Activated T-cell treated with anti-CD3 and anti-CD28 coated beads for 48 hours (primary cell): ENCODE measurements around the gene HPS3.
"Not testable (repeated sequence)": the region's sequence is repeated elsewhere in the genome, so short reads cannot be mapped to it uniquely, and the experiment has no call there.

Experiments used
- DNase-seq: peaks from one replicate; pipeline ENCODE4 v3.0.0-alpha.2; 2020; ENCODE audit warnings: low read depth

HPS3 gene, protein sequence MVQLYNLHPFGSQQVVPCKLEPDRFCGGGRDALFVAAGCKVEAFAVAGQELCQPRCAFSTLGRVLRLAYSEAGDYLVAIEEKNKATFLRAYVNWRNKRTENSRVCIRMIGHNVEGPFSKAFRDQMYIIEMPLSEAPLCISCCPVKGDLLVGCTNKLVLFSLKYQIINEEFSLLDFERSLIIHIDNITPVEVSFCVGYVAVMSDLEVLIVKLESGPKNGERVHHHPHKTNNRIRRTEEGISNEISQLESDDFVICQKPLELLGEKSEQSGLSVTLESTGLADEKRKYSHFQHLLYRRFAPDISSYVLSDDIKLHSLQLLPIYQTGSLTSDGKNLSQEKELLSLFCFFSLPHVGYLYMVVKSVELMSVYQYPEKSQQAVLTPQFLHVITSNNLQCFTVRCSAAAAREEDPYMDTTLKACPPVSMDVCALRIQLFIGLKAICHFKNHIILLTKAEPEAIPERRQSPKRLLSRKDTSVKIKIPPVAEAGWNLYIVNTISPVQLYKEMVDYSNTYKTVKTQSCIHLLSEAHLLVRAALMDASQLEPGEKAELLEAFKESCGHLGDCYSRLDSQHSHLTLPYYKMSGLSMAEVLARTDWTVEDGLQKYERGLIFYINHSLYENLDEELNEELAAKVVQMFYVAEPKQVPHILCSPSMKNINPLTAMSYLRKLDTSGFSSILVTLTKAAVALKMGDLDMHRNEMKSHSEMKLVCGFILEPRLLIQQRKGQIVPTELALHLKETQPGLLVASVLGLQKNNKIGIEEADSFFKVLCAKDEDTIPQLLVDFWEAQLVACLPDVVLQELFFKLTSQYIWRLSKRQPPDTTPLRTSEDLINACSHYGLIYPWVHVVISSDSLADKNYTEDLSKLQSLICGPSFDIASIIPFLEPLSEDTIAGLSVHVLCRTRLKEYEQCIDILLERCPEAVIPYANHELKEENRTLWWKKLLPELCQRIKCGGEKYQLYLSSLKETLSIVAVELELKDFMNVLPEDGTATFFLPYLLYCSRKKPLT

GRCh38 chr3:149129326-149130205 is at the start of gene HPS3:
Gene HPS3 (plus strand): TSS chr3:149129638. CDS start chr3:149129724, 86 bp downstream.
- peak; percentile 81 for DNase-seq

GRCh38 chr3:149080011-149080698 is 49.3 kb upstream of the HPS3 start:
- DNase-seq, result no peak

GRCh38 chr3:149080699-149081091 is 48.7 kb upstream of the HPS3 start:
- no peak for DNase-seq

DNA sequence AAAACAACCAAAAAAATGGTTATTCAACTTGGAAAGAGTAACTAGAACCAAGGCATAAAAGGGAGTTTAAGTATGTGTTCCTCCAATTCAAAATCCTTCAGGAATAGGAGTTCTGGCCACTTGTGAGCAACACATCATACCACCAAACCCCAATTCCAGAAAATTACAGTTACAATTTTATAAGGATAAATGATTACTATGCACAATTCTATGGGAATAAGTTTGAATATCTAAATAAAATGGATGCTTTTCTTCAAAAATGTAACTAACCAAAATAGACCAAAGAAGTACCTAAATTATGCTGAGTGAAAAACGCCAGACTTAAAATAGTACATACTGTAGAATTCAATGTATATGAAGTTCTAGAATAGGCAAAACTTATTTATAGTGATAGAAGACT is 47.7 kb upstream of the HPS3 start:
- DNase-seq, result no peak

GRCh38 chr3:149085828-149086231 is 43.6 kb upstream of the HPS3 start:
- no peak for DNase-seq

GRCh38 chr3:149086232-149086988 is 43.0 kb upstream of the HPS3 start, which contains the start of gene HLTF:
Gene HLTF (minus strand): TSS chr3:149086533. CDS start chr3:149086336, 197 bp downstream.
- DNase-seq, result peak; percentile 86

DNA sequence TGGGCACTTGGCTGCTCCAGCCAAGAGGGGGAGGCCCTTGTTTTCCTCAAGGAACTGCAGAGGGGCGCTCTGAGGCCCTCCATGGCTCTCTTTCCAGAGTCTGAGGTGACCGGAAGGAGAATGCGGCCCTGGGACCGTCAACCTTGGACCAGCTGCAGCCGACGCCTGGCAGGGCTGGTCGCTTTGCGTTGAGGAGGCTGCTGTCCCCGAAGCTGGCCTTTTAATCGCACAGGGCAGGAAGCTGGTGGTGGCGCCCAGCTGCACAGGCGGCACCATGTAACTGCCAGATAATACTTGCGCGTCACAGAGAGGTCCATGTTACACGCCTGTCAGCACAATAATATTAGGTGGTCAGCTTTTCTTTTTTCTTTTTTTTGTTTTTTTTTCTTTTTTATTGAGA is 42.2 kb upstream of the HPS3 start:
- no peak for DNase-seq

- DNase-seq, result no peak
These were observed 40.0 kb upstream of the HPS3 start for GRCh38 chr3:149089395-149089794.

GRCh38 chr3:149090461-149090860 is 39.0 kb upstream of the HPS3 start:
- no peak for DNase-seq

GRCh38 chr3:149090907-149091306 is 38.5 kb upstream of the HPS3 start:
- no peak for DNase-seq

- DNase-seq, result no peak
These were observed 37.5 kb upstream of the HPS3 start for GRCh38 chr3:149091983-149092382.

DNA sequence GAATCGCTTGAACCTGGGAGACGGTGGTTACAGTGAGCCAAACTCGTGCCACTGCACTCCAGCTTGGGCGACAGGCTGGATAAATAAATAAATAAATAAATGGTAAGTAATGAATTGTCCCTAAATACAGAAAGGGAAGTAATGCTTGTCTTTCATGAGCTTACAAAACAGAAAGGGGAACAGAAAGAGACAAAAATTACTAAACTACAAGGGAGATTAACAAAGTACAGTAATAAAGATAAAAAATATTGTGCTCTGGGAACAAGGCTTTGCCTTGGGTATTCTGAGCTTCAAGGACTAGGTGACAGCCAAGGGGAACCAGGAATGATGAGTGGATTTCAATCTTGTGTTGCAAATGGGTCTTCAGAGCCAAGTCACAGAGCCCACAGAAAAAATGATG is 34.0 kb upstream of the HPS3 start:
- DNase-seq, result no peak

- DNase-seq, result not testable (repeated sequence)
These were observed 31.5 kb upstream of the HPS3 start for GRCh38 chr3:149097987-149098386.

GRCh38 chr3:149101154-149101553 is 28.3 kb upstream of the HPS3 start:
- DNase-seq, result no peak

DNA sequence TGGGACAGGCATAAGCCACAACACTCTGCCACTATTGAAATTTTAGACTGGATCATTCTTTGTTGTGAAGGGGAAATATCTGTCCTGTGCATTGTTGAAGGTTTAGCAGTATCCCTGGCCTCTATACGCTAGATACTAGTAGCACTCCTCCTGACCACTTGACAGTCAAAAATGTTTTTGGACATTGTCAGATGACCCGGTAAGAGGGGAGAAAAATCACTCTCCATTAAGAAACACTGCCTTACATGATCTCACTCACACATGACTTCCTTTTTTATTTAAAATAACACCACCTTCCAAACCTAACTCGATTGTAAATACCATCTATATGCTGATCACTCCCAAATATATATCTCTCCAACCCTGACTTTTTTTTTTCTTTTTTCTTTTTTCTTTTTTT is 27.8 kb upstream of the HPS3 start:
- DNase-seq, result no peak

DNA sequence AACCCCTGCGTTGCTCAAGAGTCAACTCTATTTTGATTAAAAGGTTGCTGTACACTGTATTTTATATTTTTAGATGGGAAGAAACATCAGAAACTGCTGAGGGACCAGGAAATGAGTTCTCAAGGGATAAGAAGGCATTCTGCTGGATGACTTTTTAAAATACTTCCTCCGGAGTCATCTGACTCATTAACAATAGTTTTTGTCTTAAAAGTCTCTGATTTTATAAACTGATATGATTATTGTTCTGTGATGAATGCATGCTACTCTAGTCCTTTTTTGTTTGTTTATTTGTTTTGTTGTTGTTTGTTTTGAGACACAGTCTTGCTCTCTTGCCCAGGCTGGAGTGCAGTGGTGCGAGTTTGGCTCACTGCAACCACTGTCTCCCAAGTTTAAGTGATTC is 25.0 kb upstream of the HPS3 start:
- no peak for DNase-seq

DNA sequence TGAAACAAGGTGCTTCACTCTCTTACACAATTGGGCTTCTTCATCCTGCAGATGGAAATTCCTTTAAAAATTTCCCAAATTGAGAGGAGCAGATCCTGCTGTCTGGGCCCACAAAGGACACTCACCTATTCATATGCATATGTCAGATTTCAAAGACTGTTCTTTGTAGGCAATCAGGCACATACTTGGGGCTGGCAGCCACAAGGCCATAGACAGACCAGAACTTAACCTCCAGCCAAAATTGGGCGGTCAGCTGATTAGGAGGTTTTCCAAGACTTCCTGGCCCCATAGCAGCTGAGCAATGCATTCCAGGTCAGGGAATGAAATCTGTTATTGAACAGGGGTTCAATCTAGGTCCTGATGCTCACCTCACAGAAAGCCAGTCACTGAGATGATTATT is 15.0 kb upstream of the HPS3 start:
- DNase-seq, result no peak

- DNase-seq, result no peak
These were observed 14.3 kb upstream of the HPS3 start for GRCh38 chr3:149115114-149115513.

DNA sequence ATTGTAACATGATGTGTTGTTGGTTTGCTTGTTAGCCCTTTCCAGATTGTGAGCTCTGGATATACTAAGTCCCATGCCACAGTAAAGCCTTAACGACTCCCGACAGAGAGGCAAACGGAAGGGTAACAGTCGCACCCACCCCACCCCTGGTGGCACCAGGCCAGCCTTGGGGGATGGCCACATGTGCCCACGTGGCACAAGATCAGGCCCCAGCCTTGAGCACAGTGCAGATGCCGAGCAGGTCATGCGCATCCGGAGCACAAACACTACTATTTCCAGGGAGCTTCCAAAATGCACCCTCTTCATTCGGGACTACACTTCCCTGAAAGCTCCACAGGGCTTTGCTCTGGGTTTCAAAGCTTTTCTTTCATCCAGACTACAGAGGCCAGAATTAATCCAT is 10.7 kb upstream of the HPS3 start:
- DNase-seq, result no peak

DNA sequence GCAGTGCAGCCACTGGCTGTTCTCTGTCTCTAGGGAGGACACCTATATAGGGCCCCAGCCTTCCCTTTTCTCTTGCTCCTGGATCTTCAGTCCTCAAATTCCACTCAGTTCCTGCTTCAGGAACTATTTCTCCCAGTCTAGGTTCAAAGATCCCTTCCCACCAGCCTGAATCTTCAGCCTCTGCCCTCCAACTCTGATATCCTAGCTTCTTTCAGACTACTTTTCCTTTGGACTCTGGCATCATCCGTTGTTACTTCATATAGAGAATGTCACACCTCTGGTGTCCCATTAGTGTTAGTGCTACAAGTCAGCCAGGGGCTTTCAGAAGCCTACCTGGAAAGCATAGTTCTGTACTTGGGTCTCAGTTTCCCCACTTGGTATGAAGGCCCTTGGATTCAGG is 10.0 kb upstream of the HPS3 start:
- no peak for DNase-seq
